HuH-7 (cell line): ENCODE results near the gene EEF2KMT.
"Not testable (repeated sequence)": the region's sequence is repeated elsewhere in the genome, so short reads cannot be mapped to it uniquely, and the experiment has no call there.

Source experiments
- DNase-seq: peaks from one replicate; pipeline ENCODE4 v3.0.0; 2011; ENCODE audit warnings: low spot score

EEF2KMT gene

GRCh38 chr16:5095145-5095830 is 2.3 kb downstream of the EEF2KMT start:
- DNase-seq = not testable (repeated sequence)

GRCh38 chr16:5093746-5094145 is 3.8 kb downstream of the EEF2KMT start:
- not testable (repeated sequence) for DNase-seq

GRCh38 chr16:5093081-5093480 is 4.5 kb downstream of the EEF2KMT start:
- not testable (repeated sequence) for DNase-seq

GRCh38 chr16:5090592-5090991 is 7.0 kb downstream of the EEF2KMT start:
- DNase-seq = not testable (repeated sequence)

GRCh38 chr16:5089911-5090555 is 7.6 kb downstream of the EEF2KMT start:
- not testable (repeated sequence) for DNase-seq

GRCh38 chr16:5088936-5089335 is 8.7 kb downstream of the EEF2KMT start:
- not testable (repeated sequence) for DNase-seq

GRCh38 chr16:5088086-5088790 is 9.4 kb downstream of the EEF2KMT start:
- not testable (repeated sequence) for DNase-seq

- not testable (repeated sequence) for DNase-seq
These were observed 11.9 kb downstream of the EEF2KMT start for GRCh38 chr16:5085716-5086115.

GRCh38 chr16:5084802-5085201 is 12.8 kb downstream of the EEF2KMT start:
- peak; percentile 44 for DNase-seq

- not testable (repeated sequence) for DNase-seq
These were observed 13.4 kb downstream of the EEF2KMT start for GRCh38 chr16:5084099-5084731.

- DNase-seq = not testable (repeated sequence)
These were observed 13.9 kb downstream of the EEF2KMT start for GRCh38 chr16:5083646-5084045.

GRCh38 chr16:5080996-5081395 is 16.6 kb downstream of the EEF2KMT start:
- DNase-seq = not testable (repeated sequence)

GRCh38 chr16:5080461-5080860 is 17.1 kb downstream of the EEF2KMT start:
- not testable (repeated sequence) for DNase-seq

- no peak for DNase-seq
These were observed 19.0 kb downstream of the EEF2KMT start for GRCh38 chr16:5078626-5079025.

- no peak for DNase-seq
These were observed 20.3 kb downstream of the EEF2KMT start for GRCh38 chr16:5077304-5077703.

GRCh38 chr16:5075637-5076036 is 22.0 kb downstream of the EEF2KMT start:
- DNase-seq = no peak

GRCh38 chr16:5073771-5074170 is 23.8 kb downstream of the EEF2KMT start:
- not testable (repeated sequence) for DNase-seq

GRCh38 chr16:5073279-5073629 is 24.3 kb downstream of the EEF2KMT start:
- DNase-seq = no peak

- DNase-seq = no peak
These were observed 25.0 kb downstream of the EEF2KMT start for GRCh38 chr16:5072334-5073278.

GRCh38 chr16:5071681-5072333 is 25.8 kb downstream of the EEF2KMT start, which contains the start of gene ALG1:
Gene ALG1 (plus strand): TSS chr16:5071843. CDS start chr16:5071850, 7 bp downstream.
- peak; percentile 91 for DNase-seq

GRCh38 chr16:5071341-5071680 is 26.3 kb downstream of the EEF2KMT start:
- no peak for DNase-seq
